B cell (primary cell): ENCODE data around the gene ERC1. TPM values are rescaled to one million over a fixed set of nuclear protein-coding genes. Genes with fewer than 3 reads are reported as not detected.

Experiments used
- ATAC-seq: fragments of 200-7000 bp; cut with Tn5 transposase; one replicate; pipeline ENCODE4 v1.10.0; 2021; ENCODE audit warnings: low read depth, mild to moderate bottlenecking, moderate number of reproducible peaks, moderate library complexity
- CTCF ChIA-PET: fragments of 350-600 bp; sonication (Branson Sonifier 250); formaldehyde crosslinking; loops from one replicate; lab custom pipeline; 2021; ENCODE audit warnings: antibody characterized with exemption, inconsistent platforms; lab: Charles Lee
- POLR2A ChIA-PET: fragments of 350-600 bp; sonication (Branson Sonifier 250); formaldehyde crosslinking; loops from one replicate; lab custom pipeline; 2021; ENCODE audit warnings: antibody characterized with exemption; lab: Charles Lee
- DNase-seq: peaks from one replicate; pipeline ENCODE4 v3.0.0; 2013
- H2AFZ ChIP-seq: 2 replicates; pipeline ENCODE4 v1.6.1; 2012; ENCODE audit warnings: mild to moderate bottlenecking, low read depth, low read length; ENCODE audit not compliant: insufficient read depth, poor library complexity, severe bottlenecking
- H3K27ac ChIP-seq, 2 donors: 1 replicate in 1 of 2; 2 replicates in 1 of 2; pipeline ENCODE4 v1.5.1; 2012 to 2013; ENCODE audit warnings: low read length in 2 of 2, mild to moderate bottlenecking in 2 of 2, moderate library complexity in 1 of 2
- H3K27me3 ChIP-seq, 4 experiments: fragments of 200-600 bp in 1 of 4; sonication (generic) in 1 of 4; replicated peaks in 1 of 4; 1 replicate in 2 of 4; 2 replicates in 2 of 4; pipeline versions ENCODE4 v1.6.1 to v1.7.0; 2013 to 2016; ENCODE audit warnings: low read length in 3 of 4, mild to moderate bottlenecking in 2 of 4, mixed read lengths in 1 of 4, moderate library complexity in 1 of 4; ENCODE audit not compliant: insufficient read depth in 4 of 4, control insufficient read depth in 3 of 4; ENCODE audit errors: control extremely low read depth in 1 of 4
- H3K36me3 ChIP-seq, 2 experiments: replicated peaks in 1 of 2; 1 replicate in 1 of 2; 2 replicates in 1 of 2; pipeline versions ENCODE4 v1.6.1 to v1.7.1; 2013; ENCODE audit warnings: low read length in 1 of 2; ENCODE audit not compliant: insufficient read depth in 2 of 2, control insufficient read depth in 1 of 2; ENCODE audit errors: control extremely low read depth in 1 of 2, extremely low read depth in 1 of 2
- H3K4me1 ChIP-seq, 2 donors: fragments of 200-600 bp in 1 of 2; sonication (generic) in 1 of 2; 1 replicate in 1 of 2; 2 replicates in 1 of 2; pipeline versions ENCODE4 v1.5.1 to v1.6.1; 2013 to 2017; ENCODE audit warnings: low read length in 2 of 2; ENCODE audit not compliant: control insufficient read depth in 2 of 2, insufficient read depth in 2 of 2
- H3K4me2 ChIP-seq: replicated peaks from 2 replicates; pipeline ENCODE3; 2012; ENCODE audit warnings: mild to moderate bottlenecking, low read depth, low read length; ENCODE audit not compliant: poor library complexity, severe bottlenecking
- H3K4me3 ChIP-seq, 5 experiments: fragments of 200-600 bp in 1 of 5; sonication (generic) in 1 of 5; 1 replicate in 3 of 5; 2 replicates in 2 of 5; pipeline versions ENCODE4 v1.5.1 to v1.7.0; 2011 to 2016; ENCODE audit warnings: low read length in 4 of 5, mild to moderate bottlenecking in 4 of 5, low read depth in 2 of 5, control low read depth in 1 of 5, moderate library complexity in 1 of 5; ENCODE audit not compliant: insufficient read depth in 1 of 5; ENCODE audit errors: control extremely low read depth in 1 of 5, extremely low read depth in 1 of 5
- H3K79me2 ChIP-seq: fragments of 200-600 bp; sonication (generic); one replicate; pipeline ENCODE4 v1.6.0; 2016; ENCODE audit warnings: low read length; ENCODE audit not compliant: control insufficient read depth, insufficient read depth
- H3K9ac ChIP-seq: fragments of 200-600 bp; sonication (generic); 2 replicates; pipeline ENCODE4 v1.6.1; 2017; ENCODE audit warnings: mild to moderate bottlenecking, low read length, moderate library complexity
- H3K9me3 ChIP-seq, 3 donors: one replicate each; pipeline versions ENCODE4 v1.6.1 to v1.7.1; 2013; ENCODE audit warnings: low read length in 2 of 3; ENCODE audit not compliant: control insufficient read depth in 2 of 3, insufficient read depth in 1 of 3; ENCODE audit errors: control extremely low read depth in 1 of 3
- H4K20me1 ChIP-seq: 2 replicates; pipeline ENCODE4 v1.6.0; 2012; ENCODE audit warnings: mild to moderate bottlenecking, low read length; ENCODE audit not compliant: insufficient read depth, control insufficient read depth, poor library complexity, severe bottlenecking
- H3K27ac Mint-ChIP-seq: one replicate; pipeline ENCODE4 v1.8.0; 2021; ENCODE audit warnings: mixed read lengths
- H3K27me3 Mint-ChIP-seq: one replicate; pipeline ENCODE4 v1.8.0; 2021; ENCODE audit warnings: mixed read lengths
- H3K4me1 Mint-ChIP-seq: one replicate; pipeline ENCODE4 v1.8.0; 2021; ENCODE audit warnings: mixed read lengths
- H3K4me3 Mint-ChIP-seq: one replicate; pipeline ENCODE4 v1.8.0; 2021; ENCODE audit warnings: mixed read lengths
- H3K9me3 Mint-ChIP-seq: one replicate; pipeline ENCODE4 v1.8.0; 2022; ENCODE audit warnings: mixed read lengths; ENCODE audit not compliant: insufficient read depth
- EZH2 ChIP-seq: IDR thresholded peaks from 2 replicates; pipeline ENCODE4 v1.6.1; 2012; ENCODE audit warnings: borderline replicate concordance, low read depth, mild to moderate bottlenecking, moderate library complexity, low read length; ENCODE audit not compliant: insufficient read depth, poor library complexity, severe bottlenecking
- WGBS: methylation state at CpG from one replicate; pipeline ENCODE4 v1.1.5; 2013; ENCODE audit warnings: missing lambda C conversion rate; ENCODE audit not compliant: insufficient coverage; 5-methylcytosine and 5-hydroxymethylcytosine counted together
- intact Hi-C: fragments of 100-400 bp; cut with micrococcal nuclease; formaldehyde crosslinking; loops from one replicate; pipeline ENCODE4 v1.10.0; 2022
- polyA plus RNA-seq: library from polyadenylated mRNA; depleted of rRNA; stranded (reverse); fragments of >200 nt; gene quantifications from 2 replicates; pipeline ENCODE4 v1.2.3, GENCODE V29; 2012
- total RNA-seq, 2 donors: library from RNA; stranded (reverse); fragments of 120-200 nt in 1 of 2; gene quantifications; 1 replicate in 1 of 2; 2 replicates in 1 of 2; pipeline versions ENCODE4 v1.2.3 to v1.2.4, GENCODE V29; 2013 to 2022
- TF ChIP-seq, protein P1 (sequence below): fragments of 200-600 bp; IDR thresholded peaks from one replicate; pipeline ENCODE4 v1.8.0; 2022; ENCODE audit warnings: antibody characterized with exemption, mild to moderate bottlenecking

Gene ERC1
- total and polyA plus RNA-seq, 2 donors (not counting 1 experiment from before 2014, with no cell fraction given), result 4.0 to 77.6 TPM

DNA sequence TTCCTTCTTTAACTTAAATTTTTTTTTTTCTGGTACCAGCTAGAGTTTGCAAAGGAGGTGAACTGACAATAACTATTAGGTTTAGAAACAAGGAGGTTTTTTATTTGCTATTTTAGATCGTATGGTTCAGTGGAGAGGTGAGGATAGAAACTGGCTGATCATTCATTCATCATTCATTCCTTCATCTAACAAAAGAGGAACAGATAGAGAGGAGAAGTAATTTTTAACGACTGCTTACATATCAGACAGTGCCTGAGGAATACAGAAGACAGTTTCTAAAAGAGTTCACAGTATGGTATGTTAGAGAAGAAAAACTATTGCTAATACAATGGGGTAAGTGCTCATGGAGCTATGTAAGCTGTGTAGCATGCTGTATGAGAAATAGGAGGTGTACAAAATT, 111.1 kb downstream of the ERC1 start:
- H3K27ac ChIP-seq, result no peak overlapping the region
- no CpG with 5 or more reads among the region's 2 CpGs for WGBS
- Mint-ChIP-seq H3K4me3 (no peak overlapping the region), H3K9me3 (no peaks in the 10 kb centered on the region), H3K27ac (no peak overlapping the region), H3K27me3 (no peaks in the 10 kb centered on the region), H3K4me1 (peaks cover 12% of the 10 kb centered on the region)
- peaks cover 9% of the 10 kb centered on the region for H4K20me1 ChIP-seq
- no peaks in the 10 kb centered on the region for H3K4me1 ChIP-seq
- no peak overlapping the region for H2AFZ ChIP-seq
- POLR2A ChIA-PET, result interaction anchor here (0.7 kb wide), 1 partner anchor 11 kb away, joined by 3 read pairs; no protein-coding TSS in a partner anchor
- DNase-seq (no peak), ATAC-seq (no peak)
- H3K9me3 ChIP-seq, result no peaks in the 10 kb centered on the region
- peaks cover 25% of the 10 kb centered on the region for H3K79me2 ChIP-seq
- intact Hi-C loops, result no loop called here
- no peak overlapping the region for H3K4me2 ChIP-seq
- H3K36me3 ChIP-seq, result no peaks in the 10 kb centered on the region
- TF ChIP-seq, protein P1, sequence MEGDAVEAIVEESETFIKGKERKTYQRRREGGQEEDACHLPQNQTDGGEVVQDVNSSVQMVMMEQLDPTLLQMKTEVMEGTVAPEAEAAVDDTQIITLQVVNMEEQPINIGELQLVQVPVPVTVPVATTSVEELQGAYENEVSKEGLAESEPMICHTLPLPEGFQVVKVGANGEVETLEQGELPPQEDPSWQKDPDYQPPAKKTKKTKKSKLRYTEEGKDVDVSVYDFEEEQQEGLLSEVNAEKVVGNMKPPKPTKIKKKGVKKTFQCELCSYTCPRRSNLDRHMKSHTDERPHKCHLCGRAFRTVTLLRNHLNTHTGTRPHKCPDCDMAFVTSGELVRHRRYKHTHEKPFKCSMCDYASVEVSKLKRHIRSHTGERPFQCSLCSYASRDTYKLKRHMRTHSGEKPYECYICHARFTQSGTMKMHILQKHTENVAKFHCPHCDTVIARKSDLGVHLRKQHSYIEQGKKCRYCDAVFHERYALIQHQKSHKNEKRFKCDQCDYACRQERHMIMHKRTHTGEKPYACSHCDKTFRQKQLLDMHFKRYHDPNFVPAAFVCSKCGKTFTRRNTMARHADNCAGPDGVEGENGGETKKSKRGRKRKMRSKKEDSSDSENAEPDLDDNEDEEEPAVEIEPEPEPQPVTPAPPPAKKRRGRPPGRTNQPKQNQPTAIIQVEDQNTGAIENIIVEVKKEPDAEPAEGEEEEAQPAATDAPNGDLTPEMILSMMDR, result no peak
- TF ChIP-seq EZH2, result no peak
- CTCF ChIA-PET, result interaction anchor here (0.7 to 3.8 kb wide), 4 partner anchors 9 to 481 kb away, joined by 3 to 27 read pairs (median 8); no protein-coding TSS in a partner anchor
- no peak overlapping the region for H3K9ac ChIP-seq
- H3K27me3 ChIP-seq, result no peaks in the 10 kb centered on the region
- no peak overlapping the region for H3K4me3 ChIP-seq

DNA sequence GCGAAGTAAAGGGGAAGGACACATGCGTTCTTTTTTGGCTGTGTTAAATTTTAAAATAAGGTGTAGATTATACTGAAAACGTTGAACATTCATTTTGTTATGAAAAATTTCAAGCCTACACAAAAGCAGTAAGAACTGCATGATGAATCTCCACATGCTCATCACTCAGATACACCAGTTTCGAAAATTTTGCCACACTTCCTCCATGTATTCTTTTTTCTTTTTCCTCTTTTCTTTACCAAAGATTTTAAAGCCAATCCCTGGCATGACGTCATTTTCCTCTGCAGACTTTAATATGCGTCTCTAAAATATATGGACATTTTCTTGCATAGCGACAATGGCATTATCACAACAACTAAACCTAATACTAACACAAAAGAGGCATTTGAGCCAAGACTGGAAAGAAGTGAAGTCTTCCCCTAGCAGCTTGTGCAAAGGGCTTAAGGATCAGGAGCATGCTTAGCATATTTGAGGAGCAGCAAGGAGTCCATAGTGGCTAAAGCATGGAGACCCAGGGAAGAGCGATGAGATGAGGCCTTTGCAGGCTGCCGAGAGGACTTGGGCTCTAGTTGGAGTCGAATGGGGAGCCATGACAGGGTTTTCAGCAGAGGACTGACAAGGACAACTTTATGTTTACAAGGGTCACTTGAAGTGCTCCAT, 111.9 kb downstream of the ERC1 start:
- H3K4me1 ChIP-seq, result peaks cover under 1% of the 10 kb centered on the region in 2 donors
- no peak overlapping the region for H3K27ac ChIP-seq
- DNase-seq (no peak), ATAC-seq (no peak)
- no peak overlapping the region for H3K4me2 ChIP-seq
- H3K4me1 Mint-ChIP-seq, result peaks cover 16% of the 10 kb centered on the region
- ChIA-PET POLR2A (interaction anchor here (0.7 kb wide), 1 partner anchor 12 kb away, joined by 3 read pairs; no protein-coding TSS in a partner anchor), CTCF (interaction anchor here (1.0 to 3.8 kb wide), 3 partner anchors 10 to 481 kb away, joined by 3 to 27 read pairs (median 12); no protein-coding TSS in a partner anchor)
- no peaks in the 10 kb centered on the region for H3K27me3 ChIP-seq
- no peaks in the 10 kb centered on the region for H3K27me3 Mint-ChIP-seq
- H4K20me1 ChIP-seq, result peaks cover 6% of the 10 kb centered on the region
- H2AFZ ChIP-seq, result no peak overlapping the region
- H3K27ac Mint-ChIP-seq, result no peak overlapping the region
- H3K36me3 ChIP-seq, result no peaks in the 10 kb centered on the region
- no peaks in the 10 kb centered on the region for H3K9me3 Mint-ChIP-seq
- 96% methylated on average over 5 of the region's 10 CpGs for WGBS
- no peak overlapping the region for H3K4me3 ChIP-seq
- no peak overlapping the region for H3K9ac ChIP-seq
- H3K9me3 ChIP-seq, result no peaks in the 10 kb centered on the region
- H3K79me2 ChIP-seq, result peaks cover 17% of the 10 kb centered on the region
- no peak for TF ChIP-seq EZH2
- TF ChIP-seq, protein P1, result no peak
- H3K4me3 Mint-ChIP-seq, result no peak overlapping the region
- intact Hi-C loops, result no loop called here
